Spleen (tissue), 11 donors: ENCODE measurements around the gene DDX3X. TPM values are rescaled to one million over a fixed set of nuclear protein-coding genes. Genes with fewer than 3 reads are reported as not detected.

Source experiments
- DNase-seq: peaks from one replicate; pipeline ENCODE4 v3.0.0-alpha.2; 2020
- H3K27ac ChIP-seq, 8 donors: fragments of 200-600 bp; sonication (generic) in 7 of 8; 1 replicate in 4 of 8; 2 replicates in 4 of 8; pipeline versions ENCODE4 v1.5.0 to v1.8.0; 2016 to 2021; ENCODE audit warnings: inconsistent platforms in 4 of 8, mild to moderate bottlenecking in 4 of 8, moderate library complexity in 1 of 8
- H3K27me3 ChIP-seq, 7 donors: fragments of 200-600 bp; sonication (generic) in 6 of 7; replicated peaks in 1 of 7; 1 replicate in 4 of 7; 2 replicates in 3 of 7; pipeline versions ENCODE4 v1.5.0 to v1.8.0; 2016 to 2021; ENCODE audit warnings: inconsistent platforms in 3 of 7, mild to moderate bottlenecking in 1 of 7
- H3K36me3 ChIP-seq, 6 donors: fragments of 200-600 bp; sonication (generic) in 5 of 6; 1 replicate in 4 of 6; 2 replicates in 2 of 6; pipeline versions ENCODE4 v1.5.0 to v1.8.0; 2016 to 2021; ENCODE audit warnings: inconsistent platforms in 2 of 6
- H3K4me1 ChIP-seq, 6 donors: fragments of 200-600 bp; sonication (generic) in 5 of 6; 1 replicate in 3 of 6; 2 replicates in 3 of 6; pipeline versions ENCODE4 v1.5.0 to v1.8.0; 2016 to 2021; ENCODE audit warnings: inconsistent platforms in 3 of 6
- H3K4me3 ChIP-seq, 8 donors: fragments of 200-600 bp; sonication (generic) in 7 of 8; 1 replicate in 4 of 8; 2 replicates in 4 of 8; pipeline versions ENCODE4 v1.5.0 to v1.8.0; 2016 to 2021; ENCODE audit warnings: inconsistent platforms in 4 of 8, mild to moderate bottlenecking in 4 of 8, moderate library complexity in 2 of 8
- H3K9me3 ChIP-seq, 8 donors: fragments of 200-600 bp; sonication (generic) in 7 of 8; 1 replicate in 4 of 8; 2 replicates in 4 of 8; pipeline versions ENCODE4 v1.5.0 to v1.8.0; 2016 to 2021; ENCODE audit warnings: inconsistent platforms in 4 of 8
- POLR2A ChIP-seq, 3 donors: fragments of 450-650 bp; IDR thresholded peaks; one replicate each; pipeline ENCODE4 v1.5.1; 2017; ENCODE audit warnings: antibody characterized with exemption in 3 of 3, mild to moderate bottlenecking in 1 of 3
- POLR2AphosphoS5 ChIP-seq, 3 donors: sonication (generic); formaldehyde crosslinking; IDR thresholded peaks; one replicate each; pipeline ENCODE4 v1.5.1; 2017; ENCODE audit warnings: antibody characterized with exemption in 3 of 3
- WGBS, 5 donors: extraction: QIAGEN DNeasy Blood & Tissue Kit in 3 of 5; methylation state at CpG; one replicate each; pipeline versions ENCODE4 v1.1.5 to v1.1.7; 2013 to 2018; 5-methylcytosine and 5-hydroxymethylcytosine counted together
- intact Hi-C: fragments of 100-400 bp; cut with DNase I; formaldehyde crosslinking; loops from one replicate; pipeline ENCODE4 v1.15.0; 2023; ENCODE audit warnings: low total_unique reads
- polyA plus RNA-seq, 3 donors: library from polyadenylated mRNA; stranded (reverse); fragments of 200-250 nt; gene quantifications; one replicate each; pipeline ENCODE4 v1.2.1, GENCODE V29; 2013
- total RNA-seq, 7 donors: library from RNA; depleted of rRNA in 3 of 7; stranded (reverse); fragments of >200 nt in 3 of 7; fragmentation: NEBNext Ultra II Directional in 4 of 7; extraction: Animal tissue kit (Norgen Biotek cat#: 25700) in 4 of 7; gene quantifications; one replicate each; pipeline versions ENCODE4 v1.1.0 to v1.2.1, GENCODE V29; 2016 to 2021
- TF ChIP-seq, protein P1 (sequence below), 11 experiments: fragments of 200-600 bp in 7 of 11; fragments of 450-650 bp in 4 of 11; sonication (generic) in 4 of 11; IDR thresholded peaks in 8 of 11; conservative IDR thresholded peaks in 3 of 11; 1 replicate in 7 of 11; 2 replicates in 4 of 11; pipeline versions ENCODE4 v1.4.0 to v1.8.0; 2016 to 2021; ENCODE audit warnings: antibody characterized with exemption in 11 of 11, inconsistent platforms in 4 of 11, mild to moderate bottlenecking in 1 of 11
- donor health status: healthy with polysubstance abuse.
- donor health status: DM: no; HTN: no; CAD: no; lungs with moderate emphysema.
- donor health status: DM: no; HTN: no; CAD: no.
- donor health status: Bipolar disorder and iron deficiency.
- donor health status: healthy.
- donor health status: DM: no; HTN: no; CAD: no.
- donor health status: DM: yes; HTN: yes; CAD: no.

DDX3X gene
- total and polyA plus RNA-seq, 10 donors, result 43.8 to 448 (median 328) TPM

GRCh38 chrX:41377624-41378023, 43.7 kb downstream of the DDX3X start:
- Histone ChIP-seq H3K36me3 (no peaks in the 10 kb centered on the region), H3K27ac (no peak overlapping the region), H3K27me3 (peaks cover 0 to 4% (median 0%) of the 10 kb centered on the region in 7 donors), H3K4me1 (peaks cover 0 to 1% (median 0%) of the 10 kb centered on the region in 6 donors), H3K4me3 (no peak overlapping the region), H3K9me3 (no peaks in the 10 kb centered on the region)
- intact Hi-C loops, result no loop called here
- 66 to 79% (median 69%) methylated on average over 2 to 8 of the region's 8 CpGs for WGBS, 5 donors
- TF ChIP-seq, protein P1, sequence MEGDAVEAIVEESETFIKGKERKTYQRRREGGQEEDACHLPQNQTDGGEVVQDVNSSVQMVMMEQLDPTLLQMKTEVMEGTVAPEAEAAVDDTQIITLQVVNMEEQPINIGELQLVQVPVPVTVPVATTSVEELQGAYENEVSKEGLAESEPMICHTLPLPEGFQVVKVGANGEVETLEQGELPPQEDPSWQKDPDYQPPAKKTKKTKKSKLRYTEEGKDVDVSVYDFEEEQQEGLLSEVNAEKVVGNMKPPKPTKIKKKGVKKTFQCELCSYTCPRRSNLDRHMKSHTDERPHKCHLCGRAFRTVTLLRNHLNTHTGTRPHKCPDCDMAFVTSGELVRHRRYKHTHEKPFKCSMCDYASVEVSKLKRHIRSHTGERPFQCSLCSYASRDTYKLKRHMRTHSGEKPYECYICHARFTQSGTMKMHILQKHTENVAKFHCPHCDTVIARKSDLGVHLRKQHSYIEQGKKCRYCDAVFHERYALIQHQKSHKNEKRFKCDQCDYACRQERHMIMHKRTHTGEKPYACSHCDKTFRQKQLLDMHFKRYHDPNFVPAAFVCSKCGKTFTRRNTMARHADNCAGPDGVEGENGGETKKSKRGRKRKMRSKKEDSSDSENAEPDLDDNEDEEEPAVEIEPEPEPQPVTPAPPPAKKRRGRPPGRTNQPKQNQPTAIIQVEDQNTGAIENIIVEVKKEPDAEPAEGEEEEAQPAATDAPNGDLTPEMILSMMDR (IDR thresholded peaks at IDR 0.05 in 8 of 11, conservative IDR thresholded peaks at IDR 0.05 in 3 of 11), result no peak
- TF ChIP-seq POLR2A (IDR thresholded peaks at IDR 0.05), result no peak
- no peak for TF ChIP-seq POLR2AphosphoS5 (IDR thresholded peaks at IDR 0.05)
- no peak for DNase-seq

DNA sequence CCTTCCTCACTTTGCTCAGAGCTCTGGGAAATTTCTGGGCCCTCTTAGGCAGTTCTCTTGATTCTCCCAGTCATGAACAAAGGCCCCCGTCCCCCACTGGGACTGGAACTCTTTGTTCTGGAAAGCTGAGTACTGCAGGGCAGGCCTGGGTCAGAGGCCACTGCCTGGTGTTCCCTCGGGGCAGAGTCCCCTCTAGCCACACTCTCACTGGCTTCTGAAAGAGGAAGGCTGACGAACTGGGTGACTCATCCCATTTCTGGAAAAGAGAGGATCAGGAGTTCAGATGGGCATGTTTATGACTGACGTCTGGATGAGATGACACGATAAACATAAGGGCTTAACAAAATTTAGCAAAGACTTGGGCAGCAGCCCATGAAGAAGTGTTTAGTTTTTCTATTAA, 47.7 kb downstream of the DDX3X start:
- no peak overlapping the region for H3K4me3 ChIP-seq
- H3K4me1 ChIP-seq, result peaks cover 0 to 11% (median 0%) of the 10 kb centered on the region in 6 donors
- peak in 1 of 3 donors; percentile 56 for TF ChIP-seq POLR2AphosphoS5 (IDR thresholded peaks at IDR 0.05)
- TF ChIP-seq, protein P1 (IDR thresholded peaks at IDR 0.05 in 8 of 11, conservative IDR thresholded peaks at IDR 0.05 in 3 of 11), result no peak
- DNase-seq, result no peak
- 55 to 82% (median 62%) methylated on average over 3 to 5 of the region's 5 CpGs for WGBS, 5 donors
- H3K27me3 ChIP-seq, result peaks cover 0 to 4% (median 0%) of the 10 kb centered on the region in 7 donors
- H3K36me3 ChIP-seq, result no peaks in the 10 kb centered on the region
- H3K27ac ChIP-seq, result peak overlapping the region in 3 of 8 donors; percentile 5 to 51 (median 30)
- no peaks in the 10 kb centered on the region for H3K9me3 ChIP-seq
- intact Hi-C loops, result no loop called here

DNA sequence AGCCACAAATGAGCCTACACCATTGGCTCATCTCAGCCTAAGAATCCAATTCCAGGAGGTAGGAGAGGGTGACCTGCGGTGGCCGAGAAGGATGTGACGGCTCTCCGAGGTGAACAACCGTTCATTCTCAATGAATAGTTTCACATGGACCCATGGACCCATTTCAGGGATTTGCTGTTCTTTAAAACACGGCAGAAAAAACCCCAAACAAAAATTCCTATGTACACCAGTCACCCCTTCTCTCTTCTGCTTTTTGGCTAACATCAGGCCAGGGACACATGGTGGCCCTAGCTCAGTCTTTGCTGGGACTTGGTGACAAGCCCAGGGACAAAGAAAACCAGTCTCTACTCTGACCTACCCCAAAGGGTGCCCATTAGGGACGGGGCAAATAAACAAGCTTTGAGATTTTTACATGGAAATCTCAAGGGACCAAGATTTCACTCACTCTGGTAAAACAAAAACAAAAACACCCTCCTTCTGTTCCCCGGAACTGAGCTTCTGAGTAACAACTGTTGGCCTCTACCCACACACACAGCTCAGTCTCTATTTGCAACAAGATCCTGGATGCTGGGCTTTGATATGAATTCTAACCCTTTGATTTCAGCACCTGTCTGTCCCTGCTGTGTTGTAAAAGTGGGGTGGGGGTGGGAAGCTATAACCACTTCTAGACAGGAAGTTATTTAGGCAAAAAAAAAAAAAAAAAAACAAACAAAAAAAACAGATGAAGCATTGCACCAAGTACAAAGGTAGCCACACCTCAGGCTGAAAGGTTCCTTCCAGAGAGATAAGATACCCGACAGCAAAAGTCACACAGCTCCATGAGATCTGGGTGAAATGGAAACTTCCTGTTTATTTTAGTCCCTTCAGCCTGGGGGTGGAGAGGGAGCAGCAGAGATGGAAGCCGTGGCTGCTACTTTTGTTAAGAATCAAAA, 49.0 kb downstream of the DDX3X start:
- H3K4me1 ChIP-seq, result peaks cover 0 to 11% (median 0%) of the 10 kb centered on the region in 6 donors
- TF ChIP-seq POLR2AphosphoS5 (IDR thresholded peaks at IDR 0.05) (no peak), POLR2A (IDR thresholded peaks at IDR 0.05) (no peak)
- TF ChIP-seq, protein P1 (IDR thresholded peaks at IDR 0.05 in 8 of 11, conservative IDR thresholded peaks at IDR 0.05 in 3 of 11), result no peak
- WGBS, 5 donors, result 68 to 73% (median 70%) methylated on average over 10 of the region's 10 CpGs
- no peaks in the 10 kb centered on the region for H3K9me3 ChIP-seq
- intact Hi-C loops, result no loop called here
- no peak for DNase-seq
- peaks cover 0 to 4% (median 0%) of the 10 kb centered on the region in 7 donors for H3K27me3 ChIP-seq
- H3K36me3 ChIP-seq, result no peaks in the 10 kb centered on the region
- H3K27ac ChIP-seq, result peak overlapping the region in 7 of 8 donors; percentile 36 to 84 (median 48)
- H3K4me3 ChIP-seq, result peak overlapping the region in 1 of 8 donors; percentile 36
